ENCODE data around the gene MYH9.

DNA sequence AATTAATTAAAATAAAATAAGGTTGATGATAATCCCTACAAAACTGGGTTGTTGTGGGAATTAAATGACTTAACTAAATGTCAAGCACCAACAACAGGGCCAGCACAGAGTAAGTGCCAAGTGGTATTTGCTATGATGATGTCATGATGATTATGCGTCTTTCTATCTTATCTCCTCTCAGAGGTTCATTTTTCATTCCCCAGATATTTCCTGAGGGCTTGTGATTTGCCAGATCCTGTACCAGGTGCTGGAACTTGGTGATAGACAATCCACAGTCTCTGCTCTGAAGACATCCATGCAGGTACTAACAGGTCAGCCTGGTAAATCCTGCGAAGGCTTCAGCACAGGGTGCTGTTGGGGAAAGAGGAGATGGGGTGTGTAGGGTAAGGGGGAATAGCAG lies 8.1 kb upstream of the MYH9 start:
- no peak for TF ChIP-seq POLR2A (IDR thresholded peaks at IDR 0.05)
- TF ChIP-seq, protein P1, sequence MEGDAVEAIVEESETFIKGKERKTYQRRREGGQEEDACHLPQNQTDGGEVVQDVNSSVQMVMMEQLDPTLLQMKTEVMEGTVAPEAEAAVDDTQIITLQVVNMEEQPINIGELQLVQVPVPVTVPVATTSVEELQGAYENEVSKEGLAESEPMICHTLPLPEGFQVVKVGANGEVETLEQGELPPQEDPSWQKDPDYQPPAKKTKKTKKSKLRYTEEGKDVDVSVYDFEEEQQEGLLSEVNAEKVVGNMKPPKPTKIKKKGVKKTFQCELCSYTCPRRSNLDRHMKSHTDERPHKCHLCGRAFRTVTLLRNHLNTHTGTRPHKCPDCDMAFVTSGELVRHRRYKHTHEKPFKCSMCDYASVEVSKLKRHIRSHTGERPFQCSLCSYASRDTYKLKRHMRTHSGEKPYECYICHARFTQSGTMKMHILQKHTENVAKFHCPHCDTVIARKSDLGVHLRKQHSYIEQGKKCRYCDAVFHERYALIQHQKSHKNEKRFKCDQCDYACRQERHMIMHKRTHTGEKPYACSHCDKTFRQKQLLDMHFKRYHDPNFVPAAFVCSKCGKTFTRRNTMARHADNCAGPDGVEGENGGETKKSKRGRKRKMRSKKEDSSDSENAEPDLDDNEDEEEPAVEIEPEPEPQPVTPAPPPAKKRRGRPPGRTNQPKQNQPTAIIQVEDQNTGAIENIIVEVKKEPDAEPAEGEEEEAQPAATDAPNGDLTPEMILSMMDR (IDR thresholded peaks at IDR 0.05) = no peak
